D721Med (cell line): Measurements from ENCODE around the gene SRD5A1.

Experiments used
- DNase-seq: peaks from one replicate; pipeline ENCODE4 v3.0.0; 2011; ENCODE audit warnings: low spot score; ENCODE audit not compliant: insufficient read length
- FAIRE-seq: peaks from 2 replicates; lab custom pipeline; 2011; peaks lifted over from hg19 to GRCh38; lab: Jason Lieb, UNC
- TF ChIP-seq, protein P1 (sequence below): IDR thresholded peaks from 2 replicates; pipeline ENCODE4 v1.5.1; 2012; ENCODE audit warnings: mild to moderate bottlenecking, control low read depth; ENCODE audit not compliant: insufficient read depth; ENCODE audit errors: missing control alignments

SRD5A1 gene

DNA sequence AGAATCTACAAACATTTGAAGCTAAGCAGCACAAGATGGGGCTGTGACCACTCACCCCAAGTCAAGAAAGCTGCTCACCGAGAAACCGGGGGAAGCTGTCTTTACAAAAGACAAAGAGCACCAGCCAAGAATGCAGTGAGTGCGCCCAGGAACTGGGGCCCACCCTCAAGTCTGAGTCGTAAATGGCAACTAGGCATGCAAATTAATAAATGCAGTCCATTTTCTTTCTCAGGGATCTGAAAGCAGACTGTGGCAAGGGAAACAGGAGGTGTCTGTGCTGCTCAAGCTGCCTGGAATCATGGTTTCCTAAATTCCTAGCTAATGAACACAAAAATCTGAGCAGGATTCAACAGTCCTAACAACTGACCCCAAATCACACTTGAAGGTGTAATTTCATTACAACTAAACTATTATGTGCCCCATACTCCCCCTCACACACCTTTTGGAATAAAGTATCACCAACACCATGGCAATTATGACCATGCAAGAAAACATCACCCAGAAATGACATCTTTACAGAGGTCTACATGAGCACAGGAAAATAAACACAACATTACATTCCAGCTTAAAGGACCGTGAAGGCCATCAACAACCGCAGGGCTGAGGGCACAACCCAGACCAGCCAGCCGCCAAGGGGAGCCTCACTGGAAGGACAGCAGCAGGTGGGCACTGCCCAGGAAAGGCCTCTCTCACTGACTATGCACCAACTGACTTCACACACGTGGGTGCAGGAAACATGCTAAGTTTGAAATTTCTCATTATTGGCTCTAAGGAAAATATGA lies 18.0 kb upstream of the SRD5A1 start:
- FAIRE-seq (no peak), DNase-seq (no peak)
- TF ChIP-seq, protein P1, sequence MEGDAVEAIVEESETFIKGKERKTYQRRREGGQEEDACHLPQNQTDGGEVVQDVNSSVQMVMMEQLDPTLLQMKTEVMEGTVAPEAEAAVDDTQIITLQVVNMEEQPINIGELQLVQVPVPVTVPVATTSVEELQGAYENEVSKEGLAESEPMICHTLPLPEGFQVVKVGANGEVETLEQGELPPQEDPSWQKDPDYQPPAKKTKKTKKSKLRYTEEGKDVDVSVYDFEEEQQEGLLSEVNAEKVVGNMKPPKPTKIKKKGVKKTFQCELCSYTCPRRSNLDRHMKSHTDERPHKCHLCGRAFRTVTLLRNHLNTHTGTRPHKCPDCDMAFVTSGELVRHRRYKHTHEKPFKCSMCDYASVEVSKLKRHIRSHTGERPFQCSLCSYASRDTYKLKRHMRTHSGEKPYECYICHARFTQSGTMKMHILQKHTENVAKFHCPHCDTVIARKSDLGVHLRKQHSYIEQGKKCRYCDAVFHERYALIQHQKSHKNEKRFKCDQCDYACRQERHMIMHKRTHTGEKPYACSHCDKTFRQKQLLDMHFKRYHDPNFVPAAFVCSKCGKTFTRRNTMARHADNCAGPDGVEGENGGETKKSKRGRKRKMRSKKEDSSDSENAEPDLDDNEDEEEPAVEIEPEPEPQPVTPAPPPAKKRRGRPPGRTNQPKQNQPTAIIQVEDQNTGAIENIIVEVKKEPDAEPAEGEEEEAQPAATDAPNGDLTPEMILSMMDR, result no peak

DNA sequence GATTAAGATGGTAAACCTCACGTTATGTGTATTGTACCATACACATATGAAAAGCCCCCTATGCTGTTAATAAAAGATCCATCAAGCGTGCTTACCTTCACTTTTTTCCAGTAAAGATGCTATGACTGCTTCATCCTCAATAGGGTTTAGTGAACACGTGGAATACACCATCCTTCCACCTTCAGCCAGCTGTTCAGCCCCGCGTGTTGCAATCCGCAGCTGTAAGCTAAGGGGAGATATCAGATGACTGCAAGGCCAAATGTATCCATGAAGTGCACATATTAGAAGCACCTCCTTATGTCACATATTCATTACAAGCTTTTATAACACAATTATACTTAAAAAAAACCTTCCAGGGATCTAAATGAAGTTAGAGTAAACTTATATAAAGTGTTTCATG lies 16.6 kb upstream of the SRD5A1 start:
- DNase-seq, result no peak
- no peak for FAIRE-seq
- TF ChIP-seq, protein P1, result no peak

DNA sequence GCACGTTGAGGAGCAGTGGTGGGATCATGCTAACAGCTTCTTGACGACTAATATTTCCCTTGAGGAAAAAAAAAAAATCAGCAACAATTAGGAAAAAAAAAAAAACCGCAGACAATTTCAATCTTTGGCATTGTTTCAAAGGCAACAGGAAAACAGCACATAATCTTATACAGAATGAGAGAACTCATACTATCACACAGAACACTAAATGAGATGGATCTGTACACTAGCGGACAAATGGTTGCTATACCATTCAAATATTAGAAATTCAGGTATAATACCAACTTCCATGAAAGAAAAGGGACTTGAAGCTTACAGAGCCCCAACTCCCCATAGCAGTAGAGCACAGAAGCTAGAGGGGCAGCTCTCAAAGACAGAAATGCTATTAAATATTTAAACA lies 10.0 kb upstream of the SRD5A1 start:
- TF ChIP-seq, protein P1, result no peak
- FAIRE-seq, result no peak
- DNase-seq, result no peak

DNA sequence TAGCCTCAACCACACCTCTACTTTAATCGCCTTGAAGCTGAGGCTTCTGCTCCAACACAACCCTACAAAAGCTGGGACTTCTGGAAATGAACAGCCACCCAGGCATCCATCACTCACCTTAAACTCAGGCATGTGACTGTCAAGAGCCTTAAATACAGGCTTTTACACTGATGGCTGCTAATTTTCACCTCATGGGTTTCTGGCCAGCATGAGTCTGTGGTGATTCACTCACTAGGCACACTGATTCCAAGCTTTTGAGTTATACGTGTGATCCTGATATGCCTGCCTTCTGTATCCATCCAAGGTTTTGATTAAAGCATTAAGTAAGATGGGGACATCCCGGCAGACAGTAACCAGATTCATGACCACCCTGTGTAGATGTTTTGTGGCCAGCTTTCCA lies 9.3 kb upstream of the SRD5A1 start:
- no peak for FAIRE-seq

DNA sequence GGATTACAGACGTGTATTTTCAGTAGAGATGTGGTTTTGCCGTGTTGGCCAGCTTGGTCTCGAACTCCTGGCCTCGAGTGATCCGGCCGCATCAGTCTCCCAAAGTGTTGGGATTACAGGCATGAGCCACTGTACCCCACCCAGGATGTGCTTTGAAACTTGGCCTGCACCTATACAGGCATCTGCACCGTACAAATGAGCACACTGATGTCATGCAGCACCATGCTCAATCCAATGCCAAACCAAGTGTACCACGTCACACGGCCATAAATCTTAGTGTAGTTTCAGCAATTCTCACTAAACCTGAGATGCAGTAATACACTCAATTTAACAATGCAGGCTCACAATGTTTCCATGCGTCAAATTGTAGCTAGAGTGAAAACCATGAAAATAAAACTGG lies 6.7 kb upstream of the SRD5A1 start:
- DNase-seq, result no peak

More for the DNA sequence above, 9.3 kb upstream of the SRD5A1 start:
- no peak for DNase-seq
- TF ChIP-seq, protein P1, result no peak

DNA sequence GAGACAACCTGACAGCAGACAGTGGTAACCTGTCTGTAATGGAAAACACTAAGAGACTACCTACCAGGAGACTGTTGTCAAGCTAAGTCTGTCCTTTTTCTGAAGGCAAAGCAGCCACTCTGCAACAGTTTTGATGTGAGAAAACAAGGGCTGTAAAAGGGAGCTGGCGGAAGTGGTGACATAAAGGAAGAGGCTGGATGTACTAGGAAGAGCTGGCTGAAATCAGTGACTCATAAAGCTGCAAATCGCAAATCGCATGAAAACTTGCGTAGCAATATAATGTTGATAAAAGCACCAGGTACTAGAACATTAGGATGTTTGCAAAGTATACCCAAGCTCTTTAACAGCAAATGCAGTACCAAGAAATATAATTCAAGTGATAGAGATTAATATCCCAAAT lies 1.8 kb upstream of the SRD5A1 start:
- FAIRE-seq (no peak), DNase-seq (no peak)
- TF ChIP-seq, protein P1, result no peak

More for the DNA sequence above, 6.7 kb upstream of the SRD5A1 start:
- TF ChIP-seq, protein P1, result no peak
- no peak for FAIRE-seq

DNA sequence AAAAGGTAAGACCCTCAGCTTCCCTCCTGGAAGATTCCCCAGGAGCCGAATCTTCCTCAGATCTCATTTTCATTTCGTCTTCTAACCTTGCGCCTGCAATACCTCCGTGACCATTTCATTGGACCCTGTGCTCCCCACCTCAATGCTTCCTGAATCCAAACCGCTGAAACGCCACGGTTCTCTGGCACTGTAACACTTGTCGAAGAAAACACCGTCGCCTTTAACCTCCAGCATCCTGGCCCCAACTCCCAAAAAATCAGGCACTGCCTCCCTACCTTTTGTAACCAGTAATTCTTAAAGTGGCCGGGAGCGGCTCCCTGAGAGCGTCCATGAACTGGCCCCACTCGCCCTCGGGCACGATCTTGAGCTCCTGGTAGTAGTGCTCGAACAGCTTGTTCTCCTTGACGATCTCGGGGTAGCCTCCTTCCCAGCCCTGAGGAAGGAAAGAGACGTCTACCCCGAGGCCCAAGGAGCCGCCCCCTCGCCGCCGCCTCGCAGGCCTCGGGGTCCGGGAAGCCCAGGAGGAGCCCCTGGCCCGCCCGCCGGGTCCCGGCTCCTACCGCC lies 834 bp upstream of the SRD5A1 start:
- TF ChIP-seq, protein P1, result no peak
- DNase-seq, result no peak
- no peak for FAIRE-seq
